HG03159 (cell line): Measurements from ENCODE around the gene CNN3.

ENCODE experiments used
- ATAC-seq: cut with Tn5 transposase; IDR thresholded peaks from one replicate; pipeline ENCODE4 v1.9.1; 2021; ENCODE audit warnings: mild to moderate bottlenecking, moderate library complexity; ENCODE audit not compliant: unreplicated experiment

The CNN3 gene

GRCh38 chr1:94862718-94863117 lies 64.2 kb downstream of the CNN3 start:
- ATAC-seq: no peak

GRCh38 chr1:94859174-94859573 lies 67.7 kb downstream of the CNN3 start:
- ATAC-seq: no peak

DNA sequence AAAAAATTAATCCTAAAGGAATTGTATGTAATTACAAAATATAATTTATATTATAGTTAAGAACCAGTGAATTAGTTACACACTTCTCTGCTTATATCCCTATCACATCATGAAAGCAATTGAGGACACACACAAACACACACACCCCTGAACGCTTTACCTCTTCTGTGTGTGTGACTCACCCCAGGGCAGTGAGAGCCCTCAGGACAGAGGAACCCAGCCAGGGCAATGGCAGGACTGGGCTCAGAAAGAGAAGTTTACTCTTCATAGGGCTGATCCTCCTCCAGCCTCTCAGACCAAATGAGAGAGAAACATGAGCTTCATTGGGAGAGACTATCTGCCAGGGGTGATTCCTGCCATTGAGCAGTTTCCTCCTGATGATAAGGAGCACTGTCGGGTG lies 68.6 kb downstream of the CNN3 start:
- no peak for ATAC-seq

DNA sequence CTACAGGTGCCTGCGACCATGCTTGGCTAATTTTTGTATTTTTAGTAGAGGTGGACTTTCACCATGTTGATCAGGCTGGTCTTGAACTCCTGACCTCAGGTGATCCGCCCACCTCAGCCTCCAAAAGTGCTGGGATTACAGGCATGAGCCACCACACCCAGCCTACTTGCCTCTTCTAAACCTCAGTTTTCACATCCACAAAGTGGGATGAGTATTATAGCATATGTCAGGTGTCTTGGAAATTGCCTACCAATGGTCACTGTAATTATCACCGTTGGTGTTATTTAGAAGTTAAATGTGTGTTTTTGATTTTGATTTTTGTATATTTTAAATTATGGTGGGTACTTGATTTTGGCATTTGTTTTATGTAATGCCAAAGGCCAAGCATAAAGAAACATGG lies 70.0 kb downstream of the CNN3 start:
- ATAC-seq: no peak

GRCh38 chr1:94856004-94856403 lies 70.9 kb downstream of the CNN3 start:
- ATAC-seq: no peak

- no peak for ATAC-seq
Measured at GRCh38 chr1:94855307-94855700, 71.6 kb downstream of the CNN3 start.

DNA sequence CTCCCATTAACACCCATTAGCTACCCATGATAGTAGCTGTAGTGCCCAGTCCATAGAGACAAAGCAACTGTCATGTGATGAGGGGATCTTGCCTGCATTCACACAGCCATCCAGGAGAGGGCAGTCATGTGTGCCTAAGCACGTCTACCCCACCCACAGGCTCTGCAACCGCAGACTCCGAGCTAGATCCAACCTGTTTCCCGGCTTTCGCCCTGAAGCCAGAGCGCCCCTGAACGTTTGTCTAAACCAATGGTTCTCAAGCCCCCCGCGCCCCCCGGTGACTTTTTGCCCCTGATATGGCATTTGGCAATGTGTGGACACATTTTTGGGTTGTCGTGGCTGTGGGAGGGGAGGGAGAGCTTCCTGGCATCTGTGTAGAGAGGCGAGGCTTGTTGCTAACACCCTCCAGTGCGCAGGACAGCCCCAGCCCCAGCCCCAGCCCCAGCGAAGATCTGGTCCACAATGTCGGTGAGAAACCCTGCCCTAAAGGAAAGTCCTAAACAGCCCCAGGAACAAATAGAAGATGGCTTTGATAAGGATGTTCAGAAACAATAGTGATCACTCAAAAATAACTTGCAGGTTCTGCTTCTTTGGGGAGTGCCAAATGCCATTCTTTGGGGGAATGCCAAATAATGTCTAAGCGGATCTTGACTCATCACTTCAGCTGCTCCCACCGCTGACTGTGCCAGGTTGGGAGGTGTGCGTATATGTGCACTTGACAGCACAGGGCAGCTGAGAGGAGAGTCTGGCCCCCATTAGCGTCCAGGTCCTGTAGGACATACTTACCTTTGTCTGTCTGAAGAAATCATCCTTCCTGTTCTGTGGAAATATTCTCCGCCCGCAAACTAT lies 72.2 kb downstream of the CNN3 start:
- peak; percentile 99 for ATAC-seq

DNA sequence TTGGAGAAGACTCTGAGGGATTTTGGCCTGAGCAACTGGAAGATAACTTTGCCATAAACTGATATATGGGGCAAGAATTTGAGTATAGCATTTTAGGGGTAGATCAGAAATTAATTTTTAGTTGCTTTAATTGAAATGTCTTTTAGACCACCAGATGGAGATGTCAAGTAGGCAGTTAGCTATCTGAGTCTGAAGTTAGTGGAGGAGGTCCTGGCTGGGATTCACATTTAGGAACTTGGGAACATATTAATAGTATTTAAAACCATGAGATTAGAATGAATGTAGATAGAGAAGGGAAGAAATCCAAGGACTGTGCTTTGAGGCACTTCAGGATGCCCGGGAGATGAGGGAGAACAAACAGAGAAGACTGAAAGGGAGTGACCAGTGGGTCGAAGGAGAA lies 74.1 kb downstream of the CNN3 start:
- no peak for ATAC-seq

GRCh38 chr1:94851571-94851970 lies 75.3 kb downstream of the CNN3 start:
- ATAC-seq: no peak
